Measurements from ENCODE around the gene ADCY7. TPM values are rescaled to one million over a fixed set of nuclear protein-coding genes. Genes with fewer than 3 reads are reported as not detected.

The ADCY7 gene
- total and polyA plus RNA-seq, 2 donors, result 23.1 to 30.9 TPM

DNA sequence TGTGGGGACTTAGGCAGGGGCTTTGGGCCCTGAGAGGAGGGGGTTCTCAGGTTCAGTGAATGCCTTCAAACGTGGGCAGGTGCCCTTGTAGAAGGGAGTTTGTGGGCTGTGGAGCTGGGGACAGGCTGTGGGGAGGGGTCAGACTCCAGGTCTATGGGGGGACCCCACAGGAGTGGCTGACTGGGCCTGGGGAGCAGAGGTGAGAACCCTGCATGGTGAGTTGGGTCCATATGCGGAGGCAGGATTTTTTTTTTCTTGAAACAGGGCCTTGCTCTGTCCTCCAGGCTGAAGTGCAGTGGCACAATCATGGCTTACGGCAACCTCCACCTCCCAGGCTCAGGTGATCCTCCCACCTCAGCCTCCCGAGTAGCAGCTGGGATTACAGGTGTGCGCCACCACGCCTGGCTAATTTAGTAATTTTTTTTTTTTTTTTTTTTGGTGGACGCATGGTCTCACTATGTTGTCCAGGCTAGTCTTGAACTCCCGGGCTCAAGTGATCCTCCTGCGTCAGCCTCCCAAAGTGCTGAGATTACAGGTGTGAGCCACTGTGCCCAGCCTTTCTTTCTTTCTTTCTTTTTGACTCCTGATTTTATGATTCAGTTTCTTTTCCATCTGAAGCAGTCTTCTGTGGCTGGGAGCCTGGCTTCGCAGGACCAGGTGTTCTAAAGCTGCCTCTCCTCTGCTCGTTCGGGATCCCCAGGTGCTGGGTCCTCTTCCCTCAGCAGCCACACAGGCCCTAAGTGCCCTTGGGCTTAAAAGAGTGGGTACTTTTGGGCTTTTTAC, 19.0 kb upstream of the ADCY7 start:
- peaks cover 8 to 13% of the 10 kb centered on the region in 2 donors for H3K4me1 ChIP-seq (ENCODE audit: control insufficient read depth in 2 of 2, insufficient read depth in 2 of 2, low read length in 2 of 2)
- H3K27ac ChIP-seq (ENCODE audit: low read depth in 1 of 2, low read length in 1 of 2), result no peak overlapping the region

DNA sequence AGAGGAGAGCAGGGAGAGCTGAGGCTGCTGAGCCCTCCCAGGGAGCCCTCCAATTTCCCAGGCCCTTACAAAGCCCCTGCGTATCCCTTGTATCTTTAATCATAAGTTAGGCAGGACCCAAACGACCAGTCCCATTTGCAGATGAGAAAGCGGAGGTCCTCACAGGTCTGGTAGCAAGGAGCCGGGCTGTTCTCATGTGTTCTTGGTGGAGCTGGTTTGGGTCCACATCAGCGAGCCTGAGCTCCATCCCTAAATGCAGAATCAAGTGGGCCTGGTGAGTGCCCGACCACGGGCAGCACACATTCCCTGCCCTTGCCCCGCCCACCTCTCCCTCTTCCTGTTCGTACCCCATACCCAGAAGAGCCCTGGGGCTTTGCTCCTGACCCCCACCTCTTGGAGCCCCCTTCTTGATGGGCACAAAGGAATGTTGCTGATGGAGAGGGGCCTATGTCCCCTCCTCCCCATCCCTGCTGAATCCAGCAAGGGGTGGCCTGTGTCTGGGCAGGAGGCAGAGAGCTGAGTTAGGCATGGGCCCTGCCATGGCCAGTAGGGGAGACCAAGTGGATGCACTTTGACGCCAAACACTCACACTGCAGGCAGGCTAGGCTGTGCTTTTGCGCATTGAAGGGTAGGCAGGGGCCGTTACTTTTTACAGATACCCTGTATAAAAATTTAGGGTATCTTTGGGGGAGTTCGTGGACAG, 18.3 kb upstream of the ADCY7 start:
- WGBS, result 94% methylated on average over 13 of the region's 13 CpGs
- no peaks in the 10 kb centered on the region for H3K9me3 ChIP-seq (ENCODE audit: control insufficient read depth in 2 of 2, insufficient read depth in 1 of 2, low read length in 1 of 2)
- no peak overlapping the region for H3K27ac ChIP-seq (ENCODE audit: low read depth in 1 of 2, low read length in 1 of 2)
- H3K27me3 ChIP-seq (ENCODE audit: control insufficient read depth in 2 of 2, insufficient read depth in 1 of 2, low read length in 1 of 2), result peaks cover 0 to 25% of the 10 kb centered on the region in 2 donors
- DNase-seq (ENCODE audit: low read depth in 6 of 9, low spot score in 9 of 9), result no peak
- peaks cover 8 to 13% of the 10 kb centered on the region in 2 donors for H3K4me1 ChIP-seq (ENCODE audit: control insufficient read depth in 2 of 2, insufficient read depth in 2 of 2, low read length in 2 of 2)
- no peak overlapping the region for H3K4me3 ChIP-seq (ENCODE audit: low read length in 2 of 2)
- H3K36me3 ChIP-seq (ENCODE audit: control insufficient read depth in 2 of 2, insufficient read depth in 2 of 2, low read length in 1 of 2), result no peaks in the 10 kb centered on the region

More for the DNA sequence above, 19.0 kb upstream of the ADCY7 start:
- Histone ChIP-seq H3K36me3 (ENCODE audit: control insufficient read depth in 2 of 2, insufficient read depth in 2 of 2, low read length in 1 of 2) (no peaks in the 10 kb centered on the region), H3K4me3 (ENCODE audit: low read length in 2 of 2) (no peak overlapping the region), H3K9me3 (ENCODE audit: control insufficient read depth in 2 of 2, insufficient read depth in 1 of 2, low read length in 1 of 2) (no peaks in the 10 kb centered on the region), H3K27me3 (ENCODE audit: control insufficient read depth in 2 of 2, insufficient read depth in 1 of 2, low read length in 1 of 2) (peaks cover 0 to 25% of the 10 kb centered on the region in 2 donors)
- DNase-seq (ENCODE audit: low read depth in 6 of 9, low spot score in 9 of 9), result no peak
- 93% methylated on average over 12 of the region's 12 CpGs for WGBS

DNA sequence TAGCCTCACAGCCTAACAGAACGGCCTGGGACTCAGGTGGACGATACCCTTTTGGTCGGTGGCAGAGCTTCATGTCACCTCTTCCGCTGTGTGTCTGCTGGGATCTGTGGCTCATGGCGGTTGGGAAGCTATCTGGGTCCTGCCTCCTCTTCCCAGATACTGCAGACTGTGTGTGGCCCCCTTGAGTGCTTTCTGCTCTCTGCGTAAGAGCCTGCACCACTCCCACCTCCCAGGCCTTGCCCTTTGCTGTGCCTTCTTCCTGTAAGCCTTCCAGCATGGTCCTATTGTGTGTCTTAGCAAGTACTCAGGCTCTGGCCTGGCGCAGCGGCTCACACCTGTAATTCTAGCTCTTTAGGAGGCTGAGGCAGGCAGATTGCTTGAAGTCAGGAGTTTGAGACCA, 17.5 kb upstream of the ADCY7 start:
- no peak overlapping the region for H3K4me3 ChIP-seq (ENCODE audit: low read length in 2 of 2)
- no peaks in the 10 kb centered on the region for H3K9me3 ChIP-seq (ENCODE audit: control insufficient read depth in 2 of 2, insufficient read depth in 1 of 2, low read length in 1 of 2)
- H3K36me3 ChIP-seq (ENCODE audit: control insufficient read depth in 2 of 2, insufficient read depth in 2 of 2, low read length in 1 of 2), result no peaks in the 10 kb centered on the region
- WGBS, result 98% methylated on average over 8 of the region's 8 CpGs
- peaks cover 0 to 25% of the 10 kb centered on the region in 2 donors for H3K27me3 ChIP-seq (ENCODE audit: control insufficient read depth in 2 of 2, insufficient read depth in 1 of 2, low read length in 1 of 2)
- no peak overlapping the region for H3K27ac ChIP-seq (ENCODE audit: low read depth in 1 of 2, low read length in 1 of 2)
- peaks cover 8 to 13% of the 10 kb centered on the region in 2 donors for H3K4me1 ChIP-seq (ENCODE audit: control insufficient read depth in 2 of 2, insufficient read depth in 2 of 2, low read length in 2 of 2)
- no peak for DNase-seq (ENCODE audit: low read depth in 6 of 9, low spot score in 9 of 9)

DNA sequence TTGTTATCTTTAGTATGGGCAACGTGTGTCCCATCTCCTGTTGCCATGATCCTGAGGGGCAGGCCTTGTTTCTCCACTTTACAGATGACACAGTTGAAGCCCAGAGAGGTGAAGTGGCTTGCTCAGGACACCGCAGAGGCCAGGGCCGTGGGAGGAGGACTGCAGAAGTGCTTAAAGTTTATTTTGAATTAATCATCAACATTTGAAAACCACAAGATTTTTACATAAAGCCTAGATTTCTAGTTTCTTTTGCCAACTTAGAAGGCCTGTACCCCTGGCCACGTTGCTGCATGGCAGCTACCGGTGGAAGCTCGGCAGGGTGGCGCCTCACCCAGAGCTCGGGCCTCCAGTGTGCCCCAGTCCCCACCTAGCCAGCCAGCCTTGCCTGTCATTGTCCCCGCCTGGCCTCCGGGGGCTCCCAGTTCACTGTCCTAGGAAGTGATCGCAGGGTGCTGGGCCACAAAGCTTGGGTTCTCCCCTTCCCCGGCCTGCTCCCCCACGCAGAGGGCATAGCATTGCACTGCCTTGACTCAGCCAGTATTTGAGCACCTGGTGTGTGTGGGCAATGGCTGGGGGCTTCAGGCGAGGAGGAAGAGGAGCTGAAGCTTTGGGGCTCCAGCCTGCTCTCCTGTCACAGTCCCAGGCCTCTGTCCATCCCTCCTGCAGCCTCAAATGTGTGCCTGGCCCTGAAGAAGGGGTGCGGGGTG, 14.8 kb upstream of the ADCY7 start:
- peaks cover 2% of the 10 kb centered on the region in 2 donors for H3K4me1 ChIP-seq (ENCODE audit: control insufficient read depth in 2 of 2, insufficient read depth in 2 of 2, low read length in 2 of 2)
- no peaks in the 10 kb centered on the region for H3K36me3 ChIP-seq (ENCODE audit: control insufficient read depth in 2 of 2, insufficient read depth in 2 of 2, low read length in 1 of 2)
- no peaks in the 10 kb centered on the region for H3K9me3 ChIP-seq (ENCODE audit: control insufficient read depth in 2 of 2, insufficient read depth in 1 of 2, low read length in 1 of 2)
- DNase-seq (ENCODE audit: low read depth in 6 of 9, low spot score in 9 of 9), result no peak
- no peak overlapping the region for H3K27ac ChIP-seq (ENCODE audit: low read depth in 1 of 2, low read length in 1 of 2)
- H3K27me3 ChIP-seq (ENCODE audit: control insufficient read depth in 2 of 2, insufficient read depth in 1 of 2, low read length in 1 of 2), result peaks cover 0 to 7% of the 10 kb centered on the region in 2 donors
- 96% methylated on average over 15 of the region's 15 CpGs for WGBS
- H3K4me3 ChIP-seq (ENCODE audit: low read length in 2 of 2), result no peak overlapping the region

DNA sequence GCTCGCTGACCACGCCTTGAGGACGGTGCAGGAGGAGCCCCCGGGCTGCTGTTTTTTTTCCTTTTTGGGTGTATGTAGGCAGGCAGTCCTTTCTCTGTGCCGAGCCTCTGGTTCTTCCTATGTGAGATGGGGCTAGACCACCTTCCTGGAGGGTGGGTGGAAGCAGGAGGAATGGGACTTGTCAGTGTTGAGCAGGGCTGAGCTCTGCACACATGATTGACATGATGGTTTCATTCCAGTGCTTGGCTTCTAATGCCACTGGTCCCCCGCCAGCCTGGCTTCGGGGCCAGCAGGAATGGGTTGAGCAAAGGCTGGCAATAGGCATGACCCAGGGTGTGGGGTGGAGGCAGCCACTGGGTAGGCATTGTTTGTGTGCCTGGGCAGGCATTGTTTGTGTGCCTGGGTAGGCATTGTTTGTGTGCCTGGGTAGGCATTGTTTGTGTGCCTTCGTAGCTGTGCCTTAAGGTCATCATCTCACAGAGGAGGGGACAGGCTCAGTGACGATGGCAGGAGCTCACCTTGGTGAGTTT, 14.2 kb upstream of the ADCY7 start:
- Histone ChIP-seq H3K36me3 (ENCODE audit: control insufficient read depth in 2 of 2, insufficient read depth in 2 of 2, low read length in 1 of 2) (no peaks in the 10 kb centered on the region), H3K9me3 (ENCODE audit: control insufficient read depth in 2 of 2, insufficient read depth in 1 of 2, low read length in 1 of 2) (no peaks in the 10 kb centered on the region), H3K4me3 (ENCODE audit: low read length in 2 of 2) (no peak overlapping the region), H3K4me1 (ENCODE audit: control insufficient read depth in 2 of 2, insufficient read depth in 2 of 2, low read length in 2 of 2) (no peaks in the 10 kb centered on the region), H3K27me3 (ENCODE audit: control insufficient read depth in 2 of 2, insufficient read depth in 1 of 2, low read length in 1 of 2) (peaks cover 0 to under 1% of the 10 kb centered on the region in 2 donors), H3K27ac (ENCODE audit: low read depth in 1 of 2, low read length in 1 of 2) (no peak overlapping the region)
- 97% methylated on average over 9 of the region's 9 CpGs for WGBS
- no peak for DNase-seq (ENCODE audit: low read depth in 6 of 9, low spot score in 9 of 9)

DNA sequence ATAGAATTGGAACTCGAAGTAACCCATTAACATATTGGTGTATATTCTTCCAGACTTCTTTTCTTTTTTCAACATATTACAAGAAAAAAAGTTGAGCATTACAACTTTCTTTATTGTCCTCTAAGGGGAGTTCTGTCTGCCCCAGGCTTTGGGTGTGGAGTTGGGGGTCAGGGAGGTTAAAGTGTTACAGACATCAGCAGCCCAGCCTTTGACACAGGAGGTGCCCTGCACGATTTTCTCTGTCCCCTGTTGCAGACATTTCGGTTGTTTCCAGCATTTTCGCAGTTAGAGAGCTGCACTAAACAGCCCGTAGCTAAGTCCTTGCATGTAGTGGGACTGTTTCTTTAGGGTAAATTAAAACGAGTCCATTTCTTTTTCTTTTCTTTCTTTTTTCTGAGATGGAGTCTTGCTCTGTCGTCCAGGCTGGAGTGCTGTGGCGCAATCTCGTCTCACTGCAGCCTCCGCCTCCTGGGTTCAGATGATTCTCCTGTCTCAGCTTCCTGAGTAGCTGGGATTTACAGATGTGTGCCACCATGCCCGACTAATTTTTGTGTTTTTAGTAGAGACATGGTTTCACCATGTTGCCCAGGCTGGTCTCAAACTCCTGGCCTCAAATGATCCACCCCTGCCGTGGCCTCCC, 13.4 kb upstream of the ADCY7 start:
- WGBS, result 93% methylated on average over 12 of the region's 12 CpGs
- H3K36me3 ChIP-seq (ENCODE audit: control insufficient read depth in 2 of 2, insufficient read depth in 2 of 2, low read length in 1 of 2), result no peaks in the 10 kb centered on the region
- H3K9me3 ChIP-seq (ENCODE audit: control insufficient read depth in 2 of 2, insufficient read depth in 1 of 2, low read length in 1 of 2), result no peaks in the 10 kb centered on the region
- H3K27me3 ChIP-seq (ENCODE audit: control insufficient read depth in 2 of 2, insufficient read depth in 1 of 2, low read length in 1 of 2), result no peaks in the 10 kb centered on the region
- H3K27ac ChIP-seq (ENCODE audit: low read depth in 1 of 2, low read length in 1 of 2), result no peak overlapping the region
- H3K4me3 ChIP-seq (ENCODE audit: low read length in 2 of 2), result no peak overlapping the region
- H3K4me1 ChIP-seq (ENCODE audit: control insufficient read depth in 2 of 2, insufficient read depth in 2 of 2, low read length in 2 of 2), result no peaks in the 10 kb centered on the region
- no peak for DNase-seq (ENCODE audit: low read depth in 6 of 9, low spot score in 9 of 9)

DNA sequence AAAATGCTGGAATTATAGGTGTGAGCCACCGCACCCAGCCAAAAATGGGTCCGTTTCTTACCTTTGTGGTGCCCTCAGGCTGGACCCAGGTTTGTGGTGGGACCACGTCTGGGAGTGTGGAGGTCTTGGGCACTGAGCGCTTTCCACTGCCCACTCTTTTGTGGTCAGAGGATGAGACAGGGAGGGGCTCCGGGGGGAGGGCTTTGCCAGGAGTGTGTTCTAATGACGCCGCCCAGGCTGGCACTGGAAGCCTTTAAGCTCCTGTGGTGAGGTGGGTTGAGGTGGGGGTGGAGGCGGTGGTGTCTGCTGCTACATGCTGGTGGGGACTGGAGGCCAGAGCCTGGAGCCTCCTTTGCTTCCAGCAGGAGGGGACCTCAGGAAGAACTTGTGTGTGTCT, 12.8 kb upstream of the ADCY7 start:
- DNase-seq (ENCODE audit: low read depth in 6 of 9, low spot score in 9 of 9), result no peak
- Histone ChIP-seq H3K9me3 (ENCODE audit: control insufficient read depth in 2 of 2, insufficient read depth in 1 of 2, low read length in 1 of 2) (no peaks in the 10 kb centered on the region), H3K27ac (ENCODE audit: low read depth in 1 of 2, low read length in 1 of 2) (no peak overlapping the region), H3K36me3 (ENCODE audit: control insufficient read depth in 2 of 2, insufficient read depth in 2 of 2, low read length in 1 of 2) (no peaks in the 10 kb centered on the region), H3K27me3 (ENCODE audit: control insufficient read depth in 2 of 2, insufficient read depth in 1 of 2, low read length in 1 of 2) (no peaks in the 10 kb centered on the region), H3K4me1 (ENCODE audit: control insufficient read depth in 2 of 2, insufficient read depth in 2 of 2, low read length in 2 of 2) (no peaks in the 10 kb centered on the region), H3K4me3 (ENCODE audit: low read length in 2 of 2) (no peak overlapping the region)
- WGBS, result 95% methylated on average over 8 of the region's 8 CpGs

DNA sequence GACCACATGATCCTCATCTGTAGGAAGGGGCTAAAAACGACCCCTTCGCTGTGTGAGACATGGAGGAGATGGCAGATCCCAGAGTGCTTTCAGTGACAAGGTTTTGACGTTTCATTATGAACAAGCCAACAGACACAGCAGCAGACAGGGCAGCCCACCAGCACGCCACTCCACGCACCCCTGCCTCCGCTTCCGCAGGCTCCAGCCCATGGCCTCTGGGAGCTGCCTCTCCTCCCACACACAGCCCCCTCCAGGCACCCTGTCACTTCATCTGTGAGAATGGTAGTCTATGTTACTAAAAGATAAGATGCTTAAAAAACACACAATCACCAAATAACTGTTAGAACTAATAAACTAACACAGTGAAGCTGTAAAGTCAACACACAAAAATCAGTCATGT, 12.3 kb upstream of the ADCY7 start:
- H3K36me3 ChIP-seq (ENCODE audit: control insufficient read depth in 2 of 2, insufficient read depth in 2 of 2, low read length in 1 of 2), result no peaks in the 10 kb centered on the region
- 95% methylated on average over 7 of the region's 7 CpGs for WGBS
- no peaks in the 10 kb centered on the region for H3K27me3 ChIP-seq (ENCODE audit: control insufficient read depth in 2 of 2, insufficient read depth in 1 of 2, low read length in 1 of 2)
- H3K9me3 ChIP-seq (ENCODE audit: control insufficient read depth in 2 of 2, insufficient read depth in 1 of 2, low read length in 1 of 2), result no peaks in the 10 kb centered on the region
- DNase-seq (ENCODE audit: low read depth in 6 of 9, low spot score in 9 of 9), result no peak
- H3K27ac ChIP-seq (ENCODE audit: low read depth in 1 of 2, low read length in 1 of 2), result no peak overlapping the region
- H3K4me1 ChIP-seq (ENCODE audit: control insufficient read depth in 2 of 2, insufficient read depth in 2 of 2, low read length in 2 of 2), result no peaks in the 10 kb centered on the region
- H3K4me3 ChIP-seq (ENCODE audit: low read length in 2 of 2), result no peak overlapping the region
